Nephron (organoid): ENCODE results near the gene CCDC83.

Source experiments
- H3K27ac Mint-ChIP-seq, 3 experiments: 2 replicates each; pipeline ENCODE4 v1.8.0; 2020; ENCODE audit warnings: mixed read lengths in 3 of 3, mild to moderate bottlenecking in 2 of 3, moderate library complexity in 1 of 3
- H3K27me3 Mint-ChIP-seq: 2 replicates; pipeline ENCODE4 v1.8.0; 2021; ENCODE audit warnings: low read depth, mild to moderate bottlenecking, moderate library complexity, mixed read lengths
- H3K36me3 Mint-ChIP-seq: 2 replicates; pipeline ENCODE4 v1.8.0; 2020; ENCODE audit warnings: low read depth, mixed read lengths
- H3K4me1 Mint-ChIP-seq: 2 replicates; pipeline ENCODE4 v1.8.0; 2020; ENCODE audit warnings: mixed read lengths
- H3K4me3 Mint-ChIP-seq, 3 experiments: 2 replicates each; pipeline ENCODE4 v1.8.0; 2020; ENCODE audit warnings: mild to moderate bottlenecking in 3 of 3, mixed read lengths in 3 of 3, moderate library complexity in 2 of 3
- H3K9me3 Mint-ChIP-seq: 2 replicates; pipeline ENCODE4 v1.8.0; 2020; ENCODE audit warnings: mixed read lengths
- TF ChIP-seq, protein P1 (sequence below), 3 experiments: fragments of 200-600 bp; sonication (generic); IDR thresholded peaks; one replicate each; pipeline ENCODE4 v1.5.0; 2021; ENCODE audit warnings: antibody characterized with exemption in 3 of 3; ENCODE audit not compliant: unreplicated experiment in 3 of 3

The CCDC83 gene

DNA sequence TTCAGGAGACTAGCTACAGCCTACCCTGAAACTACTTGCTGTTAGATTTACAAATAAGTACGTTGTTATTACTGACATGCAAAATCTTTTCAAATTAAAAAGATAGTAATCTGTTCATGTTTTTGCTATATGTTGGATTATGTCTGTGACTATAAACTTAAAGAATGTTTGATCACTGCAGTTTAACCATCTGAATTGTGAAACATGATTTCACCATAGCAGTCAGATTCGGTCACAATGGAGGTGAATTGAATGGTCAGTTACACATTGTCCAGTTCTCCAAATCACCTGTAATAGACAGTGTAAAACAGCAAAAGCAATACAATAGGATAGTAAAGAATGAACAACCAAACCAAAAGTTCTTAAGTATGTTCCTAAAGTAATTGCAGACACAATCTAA lies 43.3 kb downstream of the CCDC83 start:
- Mint-ChIP-seq H3K9me3 (no peaks in the 10 kb centered on the region), H3K27me3 (peaks cover 7% of the 10 kb centered on the region), H3K36me3 (no peaks in the 10 kb centered on the region), H3K4me3 (no peak overlapping the region), H3K4me1 (no peaks in the 10 kb centered on the region), H3K27ac (no peak overlapping the region)
- TF ChIP-seq, protein P1, sequence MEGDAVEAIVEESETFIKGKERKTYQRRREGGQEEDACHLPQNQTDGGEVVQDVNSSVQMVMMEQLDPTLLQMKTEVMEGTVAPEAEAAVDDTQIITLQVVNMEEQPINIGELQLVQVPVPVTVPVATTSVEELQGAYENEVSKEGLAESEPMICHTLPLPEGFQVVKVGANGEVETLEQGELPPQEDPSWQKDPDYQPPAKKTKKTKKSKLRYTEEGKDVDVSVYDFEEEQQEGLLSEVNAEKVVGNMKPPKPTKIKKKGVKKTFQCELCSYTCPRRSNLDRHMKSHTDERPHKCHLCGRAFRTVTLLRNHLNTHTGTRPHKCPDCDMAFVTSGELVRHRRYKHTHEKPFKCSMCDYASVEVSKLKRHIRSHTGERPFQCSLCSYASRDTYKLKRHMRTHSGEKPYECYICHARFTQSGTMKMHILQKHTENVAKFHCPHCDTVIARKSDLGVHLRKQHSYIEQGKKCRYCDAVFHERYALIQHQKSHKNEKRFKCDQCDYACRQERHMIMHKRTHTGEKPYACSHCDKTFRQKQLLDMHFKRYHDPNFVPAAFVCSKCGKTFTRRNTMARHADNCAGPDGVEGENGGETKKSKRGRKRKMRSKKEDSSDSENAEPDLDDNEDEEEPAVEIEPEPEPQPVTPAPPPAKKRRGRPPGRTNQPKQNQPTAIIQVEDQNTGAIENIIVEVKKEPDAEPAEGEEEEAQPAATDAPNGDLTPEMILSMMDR (IDR thresholded peaks at IDR 0.05; ENCODE audit: unreplicated experiment in 3 of 3): no peak

DNA sequence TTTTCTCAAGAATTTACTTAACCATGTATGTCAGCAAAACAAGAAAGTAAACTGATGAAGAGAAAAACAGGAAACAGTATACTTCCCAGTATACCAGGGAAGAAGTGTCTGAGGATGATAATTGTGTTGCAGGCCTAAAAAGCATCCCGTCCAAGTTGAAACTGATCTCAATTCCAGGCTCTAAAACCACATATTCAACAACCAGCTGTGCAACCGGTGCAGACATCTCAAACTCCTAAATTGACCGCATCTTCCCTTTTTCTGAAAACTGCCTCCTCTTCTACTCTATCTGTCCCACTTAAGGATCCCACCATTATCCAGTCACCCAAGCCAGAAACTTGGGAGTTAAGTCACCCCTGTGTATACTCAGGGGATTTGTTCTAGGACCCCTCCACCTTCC lies 47.2 kb downstream of the CCDC83 start:
- Mint-ChIP-seq H3K27ac (no peak overlapping the region), H3K9me3 (no peaks in the 10 kb centered on the region), H3K4me1 (no peaks in the 10 kb centered on the region), H3K36me3 (no peaks in the 10 kb centered on the region), H3K4me3 (no peak overlapping the region), H3K27me3 (peaks cover 4% of the 10 kb centered on the region)
- TF ChIP-seq, protein P1 (IDR thresholded peaks at IDR 0.05; ENCODE audit: unreplicated experiment in 3 of 3): no peak

DNA sequence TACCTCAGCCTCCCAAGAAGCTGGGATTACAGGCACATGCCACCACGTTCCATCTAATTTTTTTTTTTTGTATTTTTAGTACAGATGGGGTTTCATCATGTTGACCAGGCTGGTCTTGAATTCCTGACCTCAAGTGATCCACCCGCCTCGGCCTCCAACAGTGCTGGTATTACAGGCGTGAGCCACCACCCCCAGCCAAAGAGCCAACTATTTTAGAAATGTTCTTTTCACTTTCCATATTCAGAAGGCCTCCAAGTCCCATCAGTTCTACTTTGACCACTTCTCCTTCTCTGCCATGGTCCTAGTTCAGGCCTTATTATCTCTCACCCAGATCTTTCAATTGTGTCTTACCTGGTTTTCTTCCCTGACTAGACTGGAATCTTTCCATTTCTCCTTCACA lies 48.2 kb downstream of the CCDC83 start:
- Mint-ChIP-seq H3K27ac (no peak overlapping the region), H3K9me3 (no peaks in the 10 kb centered on the region), H3K27me3 (peaks cover 4% of the 10 kb centered on the region), H3K36me3 (no peaks in the 10 kb centered on the region), H3K4me1 (no peaks in the 10 kb centered on the region), H3K4me3 (no peak overlapping the region)
- TF ChIP-seq, protein P1 (IDR thresholded peaks at IDR 0.05; ENCODE audit: unreplicated experiment in 3 of 3): no peak

DNA sequence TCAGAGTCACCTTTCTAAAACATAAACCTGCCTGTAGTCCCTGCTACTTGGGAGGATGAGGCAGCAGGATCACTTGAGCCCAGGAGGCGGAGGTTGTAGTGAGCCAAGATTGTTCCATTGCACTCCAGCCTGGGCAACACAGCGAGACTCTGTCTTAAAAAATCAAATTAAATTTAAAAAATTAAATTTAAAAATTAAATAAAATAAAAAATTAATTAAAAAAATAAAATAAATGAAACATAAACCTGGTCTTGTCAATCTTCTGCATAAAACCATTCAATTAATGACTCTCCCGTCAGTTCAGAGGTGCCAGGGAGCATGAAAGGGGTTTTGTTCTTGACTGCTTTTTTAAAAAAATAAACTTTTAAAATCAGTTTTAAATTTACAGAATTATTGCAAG lies 48.6 kb downstream of the CCDC83 start:
- H3K27ac Mint-ChIP-seq: no peak overlapping the region
- peaks cover 4% of the 10 kb centered on the region for H3K27me3 Mint-ChIP-seq
- TF ChIP-seq, protein P1 (IDR thresholded peaks at IDR 0.05; ENCODE audit: unreplicated experiment in 3 of 3): no peak
- H3K4me3 Mint-ChIP-seq: no peak overlapping the region
- H3K36me3 Mint-ChIP-seq: no peaks in the 10 kb centered on the region
- H3K9me3 Mint-ChIP-seq: no peaks in the 10 kb centered on the region
- no peaks in the 10 kb centered on the region for H3K4me1 Mint-ChIP-seq

DNA sequence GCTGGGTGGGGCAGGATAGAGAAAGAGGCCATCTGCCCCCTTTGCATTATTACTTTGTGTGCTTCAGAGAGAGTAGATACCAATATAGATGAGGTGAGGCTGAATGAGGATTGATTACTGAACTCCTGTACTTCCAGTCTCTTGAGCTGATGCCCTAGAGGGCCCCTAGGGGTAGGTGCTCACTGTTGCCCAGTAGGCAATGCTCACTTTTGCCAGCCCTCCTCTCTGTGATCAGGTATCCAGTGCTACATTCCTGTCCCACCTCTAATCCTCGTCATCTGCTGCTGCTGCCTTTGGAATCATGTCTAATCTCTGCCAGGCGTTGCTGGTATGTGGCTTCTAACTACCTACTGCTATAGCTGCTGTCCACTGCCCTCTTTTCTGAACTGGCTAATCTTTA lies 57.2 kb downstream of the CCDC83 start:
- TF ChIP-seq, protein P1 (IDR thresholded peaks at IDR 0.05; ENCODE audit: unreplicated experiment in 3 of 3): no peak

DNA sequence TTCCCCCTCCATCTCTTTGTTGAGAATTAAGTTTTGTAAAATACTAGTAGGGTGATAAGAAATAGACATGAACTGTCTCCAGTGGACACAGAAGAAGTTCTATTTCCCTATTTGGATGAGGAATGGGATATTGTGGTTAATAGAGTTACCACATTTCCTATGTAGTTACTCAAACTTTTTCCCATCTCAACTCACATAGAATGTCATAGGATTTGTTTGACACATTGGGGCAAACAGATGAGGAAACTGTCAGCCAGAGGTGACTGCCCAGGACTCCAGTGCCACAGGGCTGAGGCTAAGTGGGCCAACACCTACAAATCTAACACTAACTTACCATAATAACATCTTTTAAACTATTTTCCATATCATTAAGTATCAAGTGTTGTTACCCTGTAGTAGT lies 58.3 kb downstream of the CCDC83 start:
- Mint-ChIP-seq H3K36me3 (no peaks in the 10 kb centered on the region), H3K4me1 (no peaks in the 10 kb centered on the region), H3K9me3 (peaks cover 7% of the 10 kb centered on the region), H3K27me3 (peaks cover 14% of the 10 kb centered on the region), H3K27ac (no peak overlapping the region), H3K4me3 (no peak overlapping the region)
- TF ChIP-seq, protein P1 (IDR thresholded peaks at IDR 0.05; ENCODE audit: unreplicated experiment in 3 of 3): no peak

More for the DNA sequence above, 57.2 kb downstream of the CCDC83 start:
- no peaks in the 10 kb centered on the region for H3K4me1 Mint-ChIP-seq
- H3K27me3 Mint-ChIP-seq: peaks cover 10% of the 10 kb centered on the region
- no peaks in the 10 kb centered on the region for H3K36me3 Mint-ChIP-seq
- H3K27ac Mint-ChIP-seq: no peak overlapping the region
- no peak overlapping the region for H3K4me3 Mint-ChIP-seq
- H3K9me3 Mint-ChIP-seq: peaks cover 7% of the 10 kb centered on the region
